Measurements from ENCODE around the gene TEX52. TPM values are rescaled to one million over a fixed set of nuclear protein-coding genes. Genes with fewer than 3 reads are reported as not detected.
"Not testable (repeated sequence)": the region's sequence is repeated elsewhere in the genome, so short reads cannot be mapped to it uniquely, and the experiment has no call there.

Gene TEX52
- total RNA-seq, 4 donors from 2014 or later: not detected

DNA sequence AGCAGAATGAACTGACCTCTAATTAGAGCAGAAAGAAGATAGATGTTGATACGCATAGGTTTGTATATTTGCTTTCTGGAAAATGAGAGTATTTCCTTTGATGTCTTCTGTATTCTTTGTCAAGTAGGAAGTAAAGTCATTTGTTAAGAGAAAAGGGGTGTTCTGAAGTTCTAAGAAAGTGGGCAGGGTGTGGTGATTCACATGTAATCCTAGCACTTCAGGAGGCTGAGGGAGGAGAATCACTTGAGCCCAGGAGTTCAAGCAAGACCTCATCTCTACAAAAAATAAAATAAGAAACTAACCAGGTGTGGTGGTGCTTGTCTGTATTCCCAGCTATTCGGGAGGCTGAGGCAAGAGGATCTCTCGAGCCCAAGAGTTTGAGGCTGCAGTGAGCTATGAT is 23.0 kb upstream of the TEX52 start:
- 95 to 99% methylated on average over 3 of the region's 3 CpGs for WGBS, 2 donors
- TF ChIP-seq, protein P1, sequence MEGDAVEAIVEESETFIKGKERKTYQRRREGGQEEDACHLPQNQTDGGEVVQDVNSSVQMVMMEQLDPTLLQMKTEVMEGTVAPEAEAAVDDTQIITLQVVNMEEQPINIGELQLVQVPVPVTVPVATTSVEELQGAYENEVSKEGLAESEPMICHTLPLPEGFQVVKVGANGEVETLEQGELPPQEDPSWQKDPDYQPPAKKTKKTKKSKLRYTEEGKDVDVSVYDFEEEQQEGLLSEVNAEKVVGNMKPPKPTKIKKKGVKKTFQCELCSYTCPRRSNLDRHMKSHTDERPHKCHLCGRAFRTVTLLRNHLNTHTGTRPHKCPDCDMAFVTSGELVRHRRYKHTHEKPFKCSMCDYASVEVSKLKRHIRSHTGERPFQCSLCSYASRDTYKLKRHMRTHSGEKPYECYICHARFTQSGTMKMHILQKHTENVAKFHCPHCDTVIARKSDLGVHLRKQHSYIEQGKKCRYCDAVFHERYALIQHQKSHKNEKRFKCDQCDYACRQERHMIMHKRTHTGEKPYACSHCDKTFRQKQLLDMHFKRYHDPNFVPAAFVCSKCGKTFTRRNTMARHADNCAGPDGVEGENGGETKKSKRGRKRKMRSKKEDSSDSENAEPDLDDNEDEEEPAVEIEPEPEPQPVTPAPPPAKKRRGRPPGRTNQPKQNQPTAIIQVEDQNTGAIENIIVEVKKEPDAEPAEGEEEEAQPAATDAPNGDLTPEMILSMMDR (IDR thresholded peaks at IDR 0.05): no peak
- no peak for TF ChIP-seq POLR2A (IDR thresholded peaks at IDR 0.05)
- no peak overlapping the region for H3K27ac ChIP-seq
- H3K4me3 ChIP-seq (replicated peaks in 1 of 3): no peak overlapping the region
- peaks cover 14 to 22% of the 10 kb centered on the region in 2 donors for H3K4me1 ChIP-seq
- H3K27me3 ChIP-seq: no peaks in the 10 kb centered on the region
- H3K9me3 ChIP-seq: no peaks in the 10 kb centered on the region
- DNase-seq: no peak
- intact Hi-C loops (cut with DNase I): loop anchor here (10.0 kb wide), 1 partner anchor 165 kb away; no protein-coding TSS in a partner anchor
- H3K36me3 ChIP-seq: no peaks in the 10 kb centered on the region

DNA sequence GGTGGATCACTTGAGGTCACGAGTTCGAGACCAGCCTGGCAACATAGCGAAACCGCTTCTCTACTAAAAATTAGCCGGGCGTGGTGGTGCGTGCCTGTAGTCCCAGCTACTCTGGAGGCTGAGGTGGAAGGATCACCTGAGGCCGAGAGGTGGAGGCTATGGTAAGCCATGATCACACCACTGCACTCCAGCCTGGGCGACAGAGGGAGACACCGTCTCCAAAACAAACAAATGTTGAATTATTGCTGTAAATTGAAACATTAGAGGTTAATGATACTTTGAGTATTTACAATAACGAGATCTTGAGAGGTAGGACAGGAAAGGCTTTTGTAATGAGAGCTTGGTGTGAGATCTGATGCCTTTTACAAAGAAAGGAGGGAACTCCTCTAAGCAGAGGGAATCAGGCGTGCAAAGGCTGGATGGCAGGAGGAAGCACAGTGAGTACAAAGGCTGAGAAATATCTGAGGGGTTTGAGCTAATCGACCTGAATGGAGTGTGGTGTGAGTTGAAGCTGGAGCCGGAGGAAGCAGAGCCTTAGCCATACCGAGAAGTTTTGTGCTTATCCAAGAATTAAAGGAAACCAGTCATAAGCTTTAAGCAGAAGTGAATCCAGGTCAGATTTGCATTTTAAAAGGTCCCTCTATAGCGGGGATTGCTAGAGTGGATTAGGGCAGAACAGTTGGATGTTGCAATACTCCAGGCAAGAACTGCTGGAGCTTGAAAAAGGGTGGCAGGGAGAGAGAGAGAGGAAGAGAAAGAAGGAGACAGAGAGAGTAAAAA is 21.3 kb upstream of the TEX52 start:
- Histone ChIP-seq H3K27ac (peak overlapping the region; percentile 43 to 91 (median 85)), H3K36me3 (no peaks in the 10 kb centered on the region), H3K27me3 (no peaks in the 10 kb centered on the region), H3K9me3 (no peaks in the 10 kb centered on the region), H3K4me3 (replicated peaks in 1 of 3) (peak overlapping the region; percentile 82 to 90 (median 88)), H3K4me1 (peaks cover 14 to 22% of the 10 kb centered on the region in 2 donors)
- intact Hi-C loops (cut with DNase I): no loop called here
- TF ChIP-seq, protein P1 (IDR thresholded peaks at IDR 0.05): no peak
- TF ChIP-seq POLR2A (IDR thresholded peaks at IDR 0.05): no peak
- DNase-seq: peak; percentile 23 to 27
- 40 to 45% methylated on average over 11 to 16 of the region's 16 CpGs for WGBS, 2 donors

DNA sequence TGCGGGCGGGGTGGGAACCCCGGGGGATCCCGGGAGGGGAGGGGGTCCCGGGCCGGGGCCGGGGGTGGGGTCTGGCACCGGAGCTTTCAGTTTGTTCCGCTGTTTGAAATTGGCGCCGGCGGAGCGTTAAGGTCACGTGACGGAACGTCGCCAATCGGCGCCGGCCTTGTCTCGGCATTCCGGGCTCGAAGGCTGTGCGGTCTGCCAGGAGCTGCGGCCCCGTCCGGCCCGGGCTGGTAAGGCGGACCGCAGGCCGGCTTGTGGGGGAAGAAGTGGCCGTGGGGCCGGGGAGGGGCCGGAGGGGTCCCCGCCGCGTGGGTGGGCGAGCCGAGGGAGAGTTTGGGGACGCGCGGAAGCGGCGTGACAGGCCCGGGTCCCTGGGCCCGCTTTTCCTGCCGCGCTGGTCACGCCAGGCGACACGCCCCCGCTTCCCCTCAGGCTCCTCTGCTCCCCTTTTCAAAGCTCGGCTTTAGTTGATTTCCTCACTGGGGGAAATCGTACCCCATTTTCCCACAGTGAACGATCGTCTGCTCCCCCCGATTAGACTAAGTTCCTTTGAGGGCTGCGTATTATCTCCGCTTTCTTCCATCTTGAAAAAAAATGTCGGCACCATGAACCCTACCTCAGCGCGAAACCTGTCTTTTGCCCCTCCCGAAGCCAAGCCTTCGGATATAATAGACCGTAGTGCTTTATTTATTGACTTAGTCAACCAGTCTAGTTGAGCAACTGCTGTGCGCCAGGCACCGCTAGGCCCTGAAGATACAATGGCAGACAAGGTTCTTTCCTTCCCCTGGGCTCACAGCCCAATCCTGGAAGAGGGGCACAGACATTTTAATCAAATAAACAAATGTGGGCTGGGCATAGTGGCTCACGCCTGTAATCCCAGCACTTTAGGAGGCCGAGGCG is 20.5 kb upstream of the TEX52 start, which contains the start of the genes FOXM1 and RHNO1:
Gene FOXM1, minus strand, starts transcription at position 128 of the 906 bp plus-strand sequence. CDS start 2,696 bp downstream, outside the sequence.
Gene RHNO1, plus strand, starts transcription at position 177 of the 906 bp plus-strand sequence. CDS start 8,144 bp downstream, outside the sequence.
- H3K27ac ChIP-seq: peak within 1 kb of the TSS; percentile 48 to 91 (median 85)
- intact Hi-C loops (cut with DNase I): no loop called here
- H3K9me3 ChIP-seq: no peaks in the 10 kb centered on the region
- TF ChIP-seq, protein P1 (IDR thresholded peaks at IDR 0.05): peak in 1 of 6 experiments; percentile 27
- peak in 1 of 2 donors; percentile 74 for TF ChIP-seq POLR2A (IDR thresholded peaks at IDR 0.05)
- no peaks in the 10 kb centered on the region for H3K36me3 ChIP-seq
- 1 to 2% methylated on average over 36 to 38 of the region's 70 CpGs for WGBS, 2 donors
- peaks cover 14 to 22% of the 10 kb centered on the region in 2 donors for H3K4me1 ChIP-seq
- peak; percentile 88 to 93 for DNase-seq
- H3K4me3 ChIP-seq (replicated peaks in 1 of 3): peak within 1 kb of the TSS; percentile 82 to 90 (median 88)
- H3K27me3 ChIP-seq: no peaks in the 10 kb centered on the region

DNA sequence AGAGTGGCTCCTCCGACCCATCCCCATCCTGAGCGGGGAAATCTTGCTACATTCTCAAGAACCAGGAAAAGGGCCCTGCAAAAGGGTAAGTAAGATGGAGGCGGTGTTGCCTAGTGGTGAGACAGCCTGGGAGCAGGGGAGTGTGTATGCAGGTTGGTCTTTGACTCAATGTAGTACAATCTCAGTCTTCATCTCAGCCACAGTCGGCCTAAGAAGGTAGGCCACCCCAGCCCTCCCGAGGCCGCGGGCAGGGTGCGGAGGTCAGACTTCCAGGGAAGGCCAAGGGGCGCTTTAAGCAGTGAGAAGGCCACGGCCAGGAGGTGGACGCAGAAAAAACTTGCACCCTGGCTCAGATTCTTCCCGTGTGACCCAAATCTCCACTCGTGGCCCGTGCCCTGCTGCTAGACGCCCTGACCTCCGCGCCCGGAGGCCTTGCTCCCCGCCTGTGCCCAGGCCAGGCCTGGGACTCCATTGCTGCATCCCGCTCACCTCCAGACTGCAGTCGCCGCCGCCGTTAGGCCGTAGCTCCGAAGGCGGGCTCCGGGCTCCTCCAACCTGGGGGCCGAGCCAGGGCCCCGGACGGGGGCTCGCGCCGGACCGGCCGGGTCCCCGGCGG is 19.7 kb upstream of the TEX52 start:
- Histone ChIP-seq H3K9me3 (no peaks in the 10 kb centered on the region), H3K4me3 (replicated peaks in 1 of 3) (peak overlapping the region; percentile 82 to 90 (median 88)), H3K27me3 (no peaks in the 10 kb centered on the region), H3K36me3 (no peaks in the 10 kb centered on the region), H3K4me1 (peaks cover 14 to 22% of the 10 kb centered on the region in 2 donors), H3K27ac (no peak overlapping the region)
- DNase-seq: no peak
- 6 to 10% methylated on average over 19 to 21 of the region's 38 CpGs for WGBS, 2 donors
- intact Hi-C loops (cut with DNase I): no loop called here
- TF ChIP-seq, protein P1 (IDR thresholded peaks at IDR 0.05): no peak
- TF ChIP-seq POLR2A (IDR thresholded peaks at IDR 0.05): no peak

DNA sequence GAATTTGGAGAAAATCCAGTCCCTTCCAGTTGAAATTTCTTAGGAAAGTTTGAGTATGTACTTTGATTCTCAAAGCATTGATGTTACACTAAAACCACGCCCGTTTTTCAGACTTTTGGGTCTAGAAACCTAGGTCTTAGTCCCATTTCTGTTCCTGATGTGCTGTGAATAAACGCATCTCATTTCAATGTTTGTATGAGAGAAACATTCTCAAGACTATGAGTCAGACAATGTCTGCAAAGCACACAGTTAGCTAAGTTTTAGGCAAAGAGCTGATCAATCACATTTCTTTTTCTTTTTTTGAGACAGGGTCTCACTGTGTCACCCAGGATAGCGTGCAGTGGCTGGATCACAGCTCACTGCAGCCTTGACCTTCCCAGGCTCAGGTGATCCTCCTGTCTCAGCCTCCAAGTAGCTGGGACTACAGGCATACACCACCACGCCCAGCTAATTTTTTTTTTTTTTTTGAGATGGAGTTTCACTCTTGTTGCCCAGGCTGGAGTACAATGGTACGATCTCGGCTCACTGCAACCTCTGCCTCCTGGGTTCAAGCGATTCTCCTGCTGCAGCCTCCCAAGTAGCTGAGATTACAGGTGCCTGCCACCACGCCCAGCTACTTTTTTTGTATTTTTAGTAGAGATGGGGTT is 12.3 kb upstream of the TEX52 start:
- DNase-seq; intact Hi-C loops (cut with DNase I); H3K27me3 ChIP-seq; H3K9me3 ChIP-seq; H3K4me1 ChIP-seq; H3K27ac ChIP-seq; H3K36me3 ChIP-seq; H3K4me3 ChIP-seq (replicated peaks in 1 of 3): not testable (repeated sequence)
- 93 to 97% methylated on average over 9 of the region's 9 CpGs for WGBS, 2 donors

Measured in thyroid gland (tissue), 4 donors.